ENCODE measurements around the gene DKK2.

DKK2 gene

DNA sequence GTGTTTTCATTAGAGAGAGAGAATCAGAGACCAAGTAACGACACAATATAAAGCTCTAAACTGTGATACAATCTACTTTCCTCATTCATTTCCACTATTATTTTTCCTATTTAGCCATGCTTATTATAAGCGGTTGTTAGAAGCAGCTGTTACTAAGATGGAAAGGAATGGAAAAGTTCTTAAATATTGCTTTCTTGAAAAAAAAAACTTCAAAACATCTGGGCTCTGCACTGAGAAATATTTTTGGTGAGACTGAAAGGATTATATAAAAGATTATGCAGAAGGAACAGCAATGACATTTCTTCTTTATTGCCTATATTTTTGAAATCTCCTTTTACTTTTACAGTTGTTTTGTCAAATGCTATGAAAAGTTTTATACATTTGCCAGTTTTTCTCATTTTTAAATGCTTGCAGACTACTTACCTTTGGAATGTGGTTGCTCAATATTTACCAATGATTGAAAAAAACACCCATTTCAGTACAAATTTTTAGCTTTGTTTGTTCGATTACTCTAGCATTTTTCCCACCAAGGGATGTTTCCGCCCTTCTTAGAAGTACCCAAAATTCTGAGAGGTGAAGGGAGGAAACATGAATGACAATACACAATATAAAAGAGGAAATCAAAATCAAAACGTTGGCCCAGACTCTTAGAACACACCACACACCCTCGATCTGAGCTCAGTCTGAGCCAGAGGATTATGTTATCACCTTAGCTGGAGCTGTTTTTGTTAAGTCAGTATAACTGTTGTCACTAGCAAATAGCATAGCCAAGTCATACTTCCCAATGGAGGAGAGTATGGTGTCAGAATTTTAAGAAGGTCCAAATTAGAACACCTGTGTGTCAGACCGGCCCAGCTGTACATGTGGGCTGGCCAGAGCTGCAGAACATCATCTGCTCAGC, 18.4 kb downstream of the DKK2 start:
- DNase-seq (ENCODE audit: low read depth) = no peak

DNA sequence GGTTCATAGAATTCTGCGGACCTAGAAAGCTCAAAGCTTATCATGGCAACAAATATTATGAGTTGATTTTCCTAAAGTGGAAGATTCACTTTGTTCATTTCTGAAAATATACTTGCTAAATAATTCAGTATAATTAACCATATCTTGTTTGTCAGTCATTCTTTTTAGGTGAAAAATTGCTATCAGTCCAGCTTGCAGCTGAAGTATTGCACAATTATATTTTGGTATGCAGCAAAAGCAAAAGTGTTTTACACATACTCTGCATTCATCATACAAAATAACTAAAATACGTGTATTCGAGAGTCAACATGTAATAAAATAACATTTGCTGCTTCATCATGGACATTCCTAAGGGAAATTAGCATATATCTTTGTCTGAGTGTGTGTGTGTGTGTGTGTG, 24.8 kb downstream of the DKK2 start:
- no peak for DNase-seq (ENCODE audit: low read depth)

DNA sequence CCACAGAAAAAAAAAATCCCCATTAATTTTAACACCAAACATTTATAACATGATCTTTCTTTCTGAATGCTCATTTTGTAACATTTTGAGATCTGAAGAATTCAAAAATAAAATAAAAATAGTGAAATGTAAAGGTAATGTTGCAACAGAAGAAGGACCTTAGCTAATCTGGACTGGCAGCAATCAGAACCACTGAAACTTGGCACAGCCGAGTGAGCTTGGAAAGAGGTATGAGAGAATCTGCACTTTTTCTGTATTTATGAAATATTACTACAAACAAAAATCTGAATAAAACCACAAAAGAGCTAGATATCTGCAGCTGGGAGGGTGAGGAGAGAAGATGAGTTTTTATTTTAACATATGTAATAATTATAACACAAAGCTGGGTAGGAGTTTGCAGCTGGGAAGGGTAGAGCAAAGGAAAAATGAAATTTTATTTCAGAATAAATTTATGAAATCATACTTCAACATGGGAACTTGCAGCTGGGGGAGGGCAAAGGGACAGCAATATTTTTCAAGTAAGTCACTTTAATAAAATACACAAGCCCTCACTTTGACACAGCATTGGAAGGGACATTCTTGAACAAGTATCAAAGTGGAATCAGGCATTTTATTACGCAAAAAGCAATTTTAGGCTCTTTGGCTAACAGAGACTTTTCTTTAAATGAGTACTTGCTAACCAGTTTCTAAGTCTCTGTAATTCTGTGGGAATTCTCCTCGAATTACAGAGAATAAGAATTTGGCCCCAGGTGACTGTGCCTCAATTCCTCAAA, 26.7 kb downstream of the DKK2 start:
- no peak for DNase-seq (ENCODE audit: low read depth)

DNA sequence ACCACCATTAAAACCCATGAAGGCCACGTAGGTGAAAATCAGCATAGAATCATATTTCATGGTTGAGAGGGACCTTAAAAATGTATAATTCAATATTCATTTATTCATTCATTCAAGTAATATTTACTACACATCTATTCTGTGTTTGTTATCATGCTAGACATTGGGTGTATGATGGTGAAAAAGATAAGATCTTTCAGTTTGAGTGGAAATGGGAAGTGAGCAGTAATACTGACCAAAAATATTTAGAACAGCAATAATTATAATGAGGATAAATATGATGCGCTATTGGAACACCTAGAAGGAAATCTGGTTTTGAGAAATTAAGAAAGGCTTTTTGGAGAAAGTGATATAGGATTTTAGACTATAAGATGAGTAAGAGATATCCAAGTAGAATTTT, 28.0 kb downstream of the DKK2 start:
- no peak for DNase-seq (ENCODE audit: low read depth)

DNA sequence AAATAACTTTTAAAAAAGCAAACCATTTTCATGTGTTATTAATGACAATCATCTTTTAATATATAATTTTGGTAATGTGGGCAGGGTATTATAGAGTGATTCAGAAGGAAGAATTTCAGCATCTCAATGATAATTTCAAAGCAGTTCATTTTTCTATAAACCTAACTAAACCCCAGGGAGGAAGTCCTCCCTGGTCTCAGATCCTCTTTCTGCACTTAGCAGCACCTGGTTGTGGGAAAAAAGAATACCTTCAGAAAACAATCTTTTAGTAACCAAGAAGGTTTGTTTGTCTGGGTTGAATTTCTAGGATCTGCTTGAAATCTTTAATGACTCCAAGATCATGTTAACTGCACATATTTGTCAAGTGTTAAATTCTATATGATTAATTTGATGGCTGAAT, 29.9 kb downstream of the DKK2 start:
- no peak for DNase-seq (ENCODE audit: low read depth)

DNA sequence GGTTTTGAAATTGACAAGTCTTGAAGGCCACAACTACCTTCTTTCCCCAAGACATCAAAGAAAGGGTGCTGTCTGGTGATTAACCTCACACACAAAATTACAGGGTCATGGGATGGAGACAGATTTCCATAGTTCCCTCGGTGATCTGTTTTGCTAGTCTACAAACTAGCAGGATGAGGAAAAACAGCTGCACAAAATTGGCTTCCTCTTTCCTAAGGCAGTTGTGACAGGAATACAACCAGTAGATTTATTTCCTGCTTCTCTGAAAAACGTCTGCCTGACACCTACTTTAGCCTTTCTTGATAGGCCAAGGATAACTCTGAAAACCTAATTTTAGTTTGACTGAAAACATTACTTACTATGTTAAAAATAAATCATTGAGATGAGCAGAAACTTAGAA, 39.6 kb downstream of the DKK2 start:
- no peak for DNase-seq (ENCODE audit: low read depth)

DNA sequence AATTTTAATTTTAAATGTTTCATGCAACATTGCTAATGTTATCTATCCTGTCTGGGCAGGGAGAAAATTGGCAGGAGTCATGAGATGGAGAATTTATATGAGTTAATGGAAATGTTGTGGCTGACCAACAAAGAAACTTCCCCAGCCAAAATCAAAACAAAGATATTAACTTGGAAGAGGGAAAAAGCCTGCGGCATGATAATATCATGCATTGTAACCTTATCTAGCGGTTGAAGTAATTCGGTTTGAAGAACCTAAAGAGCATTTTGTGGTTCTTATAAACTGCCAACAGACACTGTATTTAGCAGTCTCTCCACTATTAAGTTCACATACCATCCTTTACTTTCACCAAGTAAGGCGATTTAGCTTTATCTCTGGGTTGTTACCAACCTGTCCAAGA, 42.3 kb downstream of the DKK2 start:
- no peak for DNase-seq (ENCODE audit: low read depth)

DNA sequence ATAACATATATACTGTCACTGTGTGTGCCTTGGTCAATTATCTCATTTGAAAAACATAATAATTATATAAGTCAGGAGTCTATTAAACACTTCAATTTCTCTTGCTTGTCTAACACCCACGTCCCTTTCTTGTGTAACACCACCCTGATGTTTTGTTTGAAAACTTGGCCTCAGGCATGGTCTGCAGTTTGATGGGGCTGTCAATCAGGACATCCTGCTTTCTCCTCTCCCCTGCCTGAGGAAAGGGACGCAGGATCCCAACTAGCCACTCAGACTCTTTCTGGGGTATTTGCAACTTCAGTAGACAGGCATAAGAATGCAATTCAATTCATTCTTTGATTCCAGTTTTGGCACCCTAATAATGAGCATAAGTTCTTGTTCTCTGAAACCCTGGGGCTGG, 48.8 kb downstream of the DKK2 start:
- DNase-seq (ENCODE audit: low read depth) = no peak

DNA sequence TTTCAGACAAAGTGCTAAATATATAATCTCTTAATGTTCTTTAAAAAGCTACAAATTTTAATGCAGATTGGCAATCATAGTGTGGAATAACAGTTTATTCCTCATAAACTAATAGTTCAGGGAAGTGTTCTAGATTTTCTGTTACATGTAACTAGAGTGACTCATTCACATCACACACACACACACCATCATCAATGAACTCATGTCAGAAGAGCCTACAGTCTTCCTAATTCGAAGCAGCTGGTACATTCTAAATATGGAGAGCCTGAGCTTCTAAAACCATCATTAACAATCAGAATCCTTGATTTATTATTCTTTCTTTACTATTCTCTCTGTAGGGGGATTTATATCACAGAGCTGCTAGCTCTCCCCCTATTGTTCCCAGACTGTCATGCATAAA, 49.6 kb downstream of the DKK2 start:
- no peak for DNase-seq (ENCODE audit: low read depth)

DNA sequence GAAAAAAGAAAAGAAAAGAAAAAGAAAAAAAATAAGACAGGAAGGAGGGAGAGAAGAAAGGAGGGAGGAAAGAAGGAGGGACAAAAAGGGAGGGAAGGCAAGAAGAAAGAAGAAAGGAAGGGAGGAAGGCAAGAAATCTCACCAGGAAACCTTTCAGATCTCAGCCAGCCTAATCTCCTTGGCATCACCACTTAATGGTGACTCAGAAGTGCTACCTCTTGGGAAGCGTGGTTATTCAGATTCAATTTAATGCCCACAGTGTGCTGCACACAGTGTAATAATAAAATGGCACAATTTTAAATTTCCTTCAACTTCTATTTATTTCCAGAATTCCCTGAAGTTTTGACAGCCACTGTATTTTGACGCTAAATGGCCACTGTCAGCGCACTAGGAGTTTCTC, 50.3 kb downstream of the DKK2 start:
- DNase-seq (ENCODE audit: low read depth) = no peak

DNA sequence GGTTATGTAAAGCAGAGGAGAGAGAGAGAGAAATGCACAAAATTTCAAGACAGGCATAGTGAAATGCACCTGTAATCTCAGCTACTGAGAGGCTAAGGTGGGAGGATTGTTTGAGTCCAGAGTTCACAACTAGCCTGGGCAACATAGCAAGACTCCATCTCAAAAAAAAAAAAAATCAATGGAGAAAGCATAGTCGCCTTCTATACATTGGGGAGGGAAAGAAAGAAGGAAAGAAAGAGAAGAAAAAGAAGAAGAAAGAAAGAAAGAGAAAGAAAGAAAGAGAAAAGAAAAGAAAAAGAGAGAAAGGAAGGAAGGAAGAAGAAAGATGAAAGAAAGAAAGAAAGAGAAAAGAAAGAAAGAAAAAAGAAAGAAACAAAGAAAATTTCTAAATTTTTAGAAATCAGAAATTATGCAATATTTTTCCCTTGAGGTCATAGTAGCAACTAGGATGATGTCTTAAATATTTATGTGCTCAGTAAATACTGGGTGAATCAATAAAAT, 53.4 kb downstream of the DKK2 start:
- no peak for DNase-seq (ENCODE audit: low read depth)

DNA sequence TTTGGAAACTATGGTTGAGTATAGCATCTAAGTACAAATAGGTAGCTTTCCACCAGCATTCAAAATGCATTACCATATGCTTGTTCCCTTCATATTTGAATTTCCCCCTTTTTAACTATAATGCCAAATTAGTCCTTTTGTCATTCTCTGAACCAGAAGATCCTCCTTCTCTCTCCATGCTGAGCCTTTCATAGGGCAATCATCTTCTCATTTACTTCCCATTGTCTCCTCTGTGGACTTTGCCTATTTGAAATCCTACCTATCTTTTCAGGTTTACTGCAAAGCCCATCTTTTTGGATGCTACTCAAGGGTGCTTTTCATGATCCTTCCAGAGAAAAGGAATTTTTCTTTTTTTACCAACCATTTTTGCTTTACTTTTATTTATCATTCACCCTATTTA, 54.7 kb downstream of the DKK2 start:
- DNase-seq (ENCODE audit: low read depth) = no peak

DNA sequence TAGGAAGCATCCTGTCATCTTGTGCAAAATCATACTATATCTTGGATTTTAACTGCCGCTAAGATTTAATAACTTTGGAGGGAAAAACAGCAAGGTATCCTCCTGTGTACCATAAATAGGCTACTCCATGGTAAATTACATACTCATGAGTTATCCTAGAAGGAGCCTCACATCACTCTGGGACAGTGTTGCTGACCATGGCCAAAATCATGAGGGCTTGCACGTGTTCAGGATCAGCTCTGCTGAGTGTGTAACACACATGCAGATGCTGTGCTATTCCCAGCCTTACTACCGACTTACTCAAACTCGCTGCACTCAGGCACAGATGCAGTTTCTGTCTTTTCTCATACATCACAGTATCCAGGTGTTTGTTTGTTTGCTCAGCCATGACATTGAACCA, 56.6 kb downstream of the DKK2 start:
- DNase-seq (ENCODE audit: low read depth) = no peak

DNA sequence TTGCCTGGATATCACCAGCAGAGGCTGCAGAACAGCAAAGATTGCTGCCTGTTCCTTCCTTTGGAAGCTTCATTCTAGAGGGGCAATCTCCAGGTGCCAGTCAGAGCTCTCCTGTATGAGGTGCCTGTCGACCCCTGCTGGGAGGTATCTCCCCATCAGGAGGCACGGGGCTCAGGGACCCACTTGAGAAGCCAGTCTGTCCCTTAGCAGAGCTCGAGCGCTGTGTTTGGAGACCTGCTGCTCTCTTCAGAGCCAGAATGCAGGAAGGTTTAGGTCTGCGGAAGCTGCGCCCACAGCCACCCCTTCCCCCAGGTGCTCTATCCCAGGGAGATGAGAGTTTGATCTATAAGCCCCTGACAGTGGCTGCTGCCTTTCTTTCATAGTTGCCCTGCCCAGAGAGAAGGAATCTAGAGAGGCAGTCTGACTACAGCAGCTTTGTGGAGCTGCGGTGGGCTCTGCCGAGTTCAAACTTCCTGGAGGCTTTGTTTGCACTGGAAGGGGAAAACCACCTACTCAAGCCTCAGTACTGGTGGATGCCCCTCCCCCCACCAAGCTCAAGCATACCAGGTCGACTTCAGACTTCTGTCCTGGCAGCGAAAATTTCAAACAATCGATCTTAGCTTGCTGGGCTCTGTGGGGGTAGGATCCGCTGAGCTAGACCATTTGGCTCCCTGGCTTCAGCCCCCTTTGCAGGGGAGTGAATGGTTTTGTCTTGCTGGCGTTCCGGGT, 57.9 kb downstream of the DKK2 start:
- DNase-seq (ENCODE audit: low read depth) = no peak

DNA sequence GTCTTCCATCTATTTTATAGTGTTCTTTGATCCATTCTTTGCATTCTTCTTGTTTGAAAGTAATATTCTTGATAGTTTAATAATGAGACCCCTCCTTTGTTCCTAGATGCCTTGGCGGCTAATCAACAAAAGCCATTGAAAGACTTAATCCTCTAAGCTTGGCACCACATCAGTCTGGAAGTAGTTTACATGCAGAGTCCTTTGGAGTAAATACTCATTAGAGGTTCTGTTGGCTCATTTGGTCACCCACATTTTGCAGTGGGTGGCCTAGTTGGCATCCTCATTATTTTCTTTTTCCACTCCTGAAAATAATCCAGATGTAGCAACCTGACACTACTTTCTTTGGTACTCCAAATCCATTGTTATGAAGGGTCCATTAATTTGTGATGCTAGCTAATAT, 64.5 kb downstream of the DKK2 start:
- DNase-seq (ENCODE audit: low read depth) = no peak

DNA sequence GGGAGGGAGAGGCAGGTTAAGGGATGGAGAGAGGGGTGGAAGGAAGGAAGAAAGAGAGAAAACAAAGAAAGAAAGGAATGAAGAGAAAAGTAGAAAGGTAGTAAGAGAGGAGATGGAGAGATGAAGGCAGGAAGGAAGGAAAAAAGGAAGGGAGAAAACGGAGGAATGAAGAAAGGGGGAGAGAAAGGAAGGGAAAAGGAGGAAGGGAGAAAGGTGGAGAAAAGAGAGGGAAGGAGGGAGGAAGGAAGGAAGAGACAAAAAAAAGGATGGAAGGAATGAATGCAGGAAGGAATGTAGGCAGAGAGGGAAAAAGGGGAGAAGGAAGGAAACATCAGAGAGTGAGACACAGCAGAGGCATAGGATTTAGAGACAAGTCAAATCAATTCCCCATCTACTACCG, 68.2 kb downstream of the DKK2 start:
- no peak for DNase-seq (ENCODE audit: low read depth)

DNA sequence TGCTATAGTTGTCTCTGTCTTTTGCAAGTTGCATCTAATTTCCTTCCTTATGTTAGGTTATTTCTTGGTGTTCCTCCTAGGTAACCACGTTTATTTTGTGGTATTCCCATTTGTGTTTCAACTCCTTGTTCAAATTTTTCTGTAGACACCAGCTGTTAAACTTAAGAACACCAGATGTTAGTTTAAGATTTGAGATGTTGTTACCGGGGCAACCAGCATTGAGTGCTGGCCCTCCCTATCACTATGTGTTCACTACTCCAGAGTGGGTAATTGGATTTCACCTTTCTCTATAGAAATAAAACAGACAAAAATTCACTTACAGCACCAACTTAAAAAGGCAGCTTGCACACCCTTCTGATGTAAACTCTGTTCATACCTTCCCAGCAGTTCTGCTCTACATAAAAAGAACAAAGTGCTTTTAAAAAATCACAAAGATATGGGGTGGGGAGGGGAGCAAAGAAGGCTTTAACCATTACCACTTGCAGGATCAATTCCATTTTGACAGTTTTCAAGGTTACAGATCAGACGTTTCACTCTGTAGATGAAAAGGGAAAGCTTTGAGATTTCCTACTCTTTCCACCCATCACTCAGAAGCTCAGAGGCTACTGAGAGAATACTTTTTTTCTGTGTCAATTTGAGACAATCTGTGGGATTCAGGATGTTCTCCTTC, 82.9 kb downstream of the DKK2 start:
- DNase-seq (ENCODE audit: low read depth) = no peak

DNA sequence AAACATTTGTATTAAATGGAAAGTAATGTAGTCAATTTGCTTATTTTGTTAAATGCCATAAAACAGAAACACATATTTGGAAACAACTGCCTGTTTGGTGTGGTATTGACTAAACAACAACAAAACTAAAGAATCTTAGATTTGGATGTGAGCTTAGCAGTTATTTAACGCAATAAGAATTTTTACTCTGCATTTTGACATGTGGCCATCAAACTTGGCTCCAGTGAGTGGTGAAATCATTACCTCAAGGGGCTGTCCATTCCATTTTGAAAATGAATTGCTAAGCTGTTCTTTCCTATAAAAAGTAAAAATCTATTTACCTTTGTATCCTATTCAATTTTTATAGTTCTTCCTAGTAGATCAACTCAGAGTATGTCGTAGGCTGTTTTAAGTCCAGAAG, 84.2 kb downstream of the DKK2 start:
- DNase-seq (ENCODE audit: low read depth) = no peak

DNA sequence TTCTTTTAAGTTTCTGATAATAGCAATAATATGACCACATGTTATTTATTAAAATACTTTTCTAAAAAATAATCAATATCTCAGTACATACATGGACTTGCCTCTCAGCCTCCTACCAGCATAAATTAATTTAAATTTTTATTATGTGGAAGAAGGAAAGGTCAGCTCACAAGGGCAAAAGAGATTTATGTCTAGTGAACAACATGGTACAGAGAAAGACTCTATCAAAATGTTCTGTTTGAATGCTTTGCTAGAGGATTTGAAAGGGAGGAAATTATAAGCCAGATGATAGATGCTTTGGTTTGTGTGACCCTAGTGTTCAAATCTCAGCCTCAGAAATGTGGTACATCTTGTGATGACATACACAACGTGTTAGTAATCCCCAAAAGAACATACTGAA, 94.3 kb downstream of the DKK2 start:
- no peak for DNase-seq (ENCODE audit: low read depth)

DNA sequence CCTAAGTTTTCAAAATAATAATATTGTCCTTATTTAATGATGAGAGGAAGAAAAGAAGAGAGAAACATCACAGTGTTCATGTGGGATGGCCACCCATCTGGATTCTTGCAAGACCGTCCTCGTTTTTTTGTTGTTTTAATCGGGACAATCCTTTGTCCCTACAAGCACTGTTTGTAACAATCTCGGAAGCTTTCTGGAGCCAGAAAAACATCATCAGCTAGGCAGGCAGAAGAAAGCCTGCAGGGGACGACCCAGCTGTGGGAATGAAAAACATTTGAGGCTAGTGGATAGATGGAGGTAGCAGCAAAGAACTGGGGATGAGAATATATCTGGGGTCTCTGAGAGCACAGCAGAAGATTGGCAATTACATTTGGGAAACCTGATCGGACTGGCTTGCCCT, 105.6 kb downstream of the DKK2 start:
- DNase-seq (ENCODE audit: low read depth) = no peak

DNA sequence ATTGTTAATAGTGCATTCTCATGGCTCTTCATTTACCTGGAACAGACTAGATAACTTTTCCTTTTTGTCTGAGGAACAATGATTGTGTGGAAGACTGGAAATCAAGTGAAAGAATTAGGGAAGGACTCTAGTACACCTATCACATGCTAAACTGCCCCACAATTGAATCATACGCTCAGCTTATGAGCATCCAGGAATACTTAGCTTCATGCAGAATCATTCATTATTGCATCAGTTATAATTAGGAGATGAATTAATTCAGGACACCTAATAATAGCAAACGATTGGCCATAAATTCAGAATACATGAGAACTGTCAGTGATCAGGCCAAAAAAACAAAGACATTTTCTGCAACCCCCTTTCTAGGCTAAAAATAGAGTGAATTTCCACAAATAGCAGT, 106.9 kb downstream of the DKK2 start:
- no peak for DNase-seq (ENCODE audit: low read depth)

DNA sequence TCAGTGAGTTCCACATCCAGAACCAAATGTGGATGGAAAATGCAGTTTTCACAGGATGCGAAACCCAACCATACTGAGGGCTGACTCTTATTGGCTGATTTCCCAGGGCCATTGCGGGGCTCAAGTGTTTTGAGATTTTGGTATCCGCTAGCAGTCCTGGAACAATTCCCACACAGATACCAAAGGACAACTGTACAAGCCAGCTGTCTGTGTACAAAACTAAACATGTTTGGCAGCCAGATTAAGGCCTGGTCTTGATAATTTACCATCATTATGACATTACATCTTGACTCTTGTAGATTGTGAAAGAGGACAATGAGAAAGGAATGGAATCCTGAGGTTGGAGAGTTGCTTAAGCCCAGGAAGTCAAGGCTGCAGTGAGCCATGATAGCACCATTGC, 121.9 kb downstream of the DKK2 start:
- no peak for DNase-seq (ENCODE audit: low read depth)

Data from activated gamma-delta T cell treated with anti-CD3 and anti-CD28 coated beads, Interleukin-2, amount 50 U/mL, for 16 hours (primary cell).